IPS-18a (cell line): ENCODE results near the gene PRSS22.

Experiments
- H3K27ac ChIP-seq: one replicate; pipeline ENCODE4 v1.5.1; 2013; ENCODE audit warnings: low read length
- H3K27me3 ChIP-seq: one replicate; pipeline ENCODE4 v1.6.1; 2013; ENCODE audit warnings: mild to moderate bottlenecking, low read length; ENCODE audit not compliant: control insufficient read depth, insufficient read depth
- H3K36me3 ChIP-seq: one replicate; pipeline ENCODE4 v1.6.1; 2013; ENCODE audit warnings: low read depth, low read length; ENCODE audit not compliant: control insufficient read depth
- H3K4me1 ChIP-seq: one replicate; pipeline ENCODE4 v1.6.1; 2013; ENCODE audit warnings: low read depth, low read length; ENCODE audit not compliant: control insufficient read depth
- H3K4me3 ChIP-seq: one replicate; pipeline ENCODE4 v1.5.1; 2013; ENCODE audit warnings: low read length
- H3K9ac ChIP-seq: one replicate; pipeline ENCODE4 v1.6.1; 2013; ENCODE audit warnings: mild to moderate bottlenecking, low read length, moderate library complexity
- H3K9me3 ChIP-seq: one replicate; pipeline ENCODE4 v1.6.1; 2013; ENCODE audit warnings: low read depth, low read length; ENCODE audit not compliant: control insufficient read depth

Gene PRSS22

GRCh38 chr16:2814551-2815298 lies 43.2 kb downstream of the PRSS22 start:
- Histone ChIP-seq H3K9ac (no peak overlapping the region), H3K36me3 (no peaks in the 10 kb centered on the region), H3K27me3 (no peaks in the 10 kb centered on the region), H3K27ac (no peak overlapping the region), H3K4me1 (no peaks in the 10 kb centered on the region), H3K4me3 (no peak overlapping the region), H3K9me3 (no peaks in the 10 kb centered on the region)

GRCh38 chr16:2813771-2814221 lies 44.2 kb downstream of the PRSS22 start:
- Histone ChIP-seq H3K9me3 (no peaks in the 10 kb centered on the region), H3K4me1 (no peaks in the 10 kb centered on the region), H3K27me3 (no peaks in the 10 kb centered on the region), H3K36me3 (no peaks in the 10 kb centered on the region), H3K27ac (no peak overlapping the region), H3K9ac (no peak overlapping the region), H3K4me3 (no peak overlapping the region)

GRCh38 chr16:2811703-2812471 lies 46.1 kb downstream of the PRSS22 start:
- no peaks in the 10 kb centered on the region for H3K4me1 ChIP-seq
- no peak overlapping the region for H3K9ac ChIP-seq
- no peaks in the 10 kb centered on the region for H3K27me3 ChIP-seq
- H3K4me3 ChIP-seq = no peak overlapping the region
- H3K36me3 ChIP-seq = no peaks in the 10 kb centered on the region
- H3K9me3 ChIP-seq = no peaks in the 10 kb centered on the region
- H3K27ac ChIP-seq = no peak overlapping the region

- Histone ChIP-seq H3K4me3 (no peak overlapping the region), H3K9me3 (no peaks in the 10 kb centered on the region), H3K27ac (no peak overlapping the region), H3K36me3 (no peaks in the 10 kb centered on the region), H3K9ac (no peak overlapping the region), H3K4me1 (no peaks in the 10 kb centered on the region), H3K27me3 (no peaks in the 10 kb centered on the region)
These were observed 47.3 kb downstream of the PRSS22 start for GRCh38 chr16:2810651-2811050.

GRCh38 chr16:2809149-2809760 lies 48.7 kb downstream of the PRSS22 start:
- no peaks in the 10 kb centered on the region for H3K27me3 ChIP-seq

GRCh38 chr16:2808181-2808580 lies 49.8 kb downstream of the PRSS22 start:
- H3K27ac ChIP-seq = no peak overlapping the region
- H3K4me3 ChIP-seq = no peak overlapping the region
- H3K36me3 ChIP-seq = no peaks in the 10 kb centered on the region
- H3K4me1 ChIP-seq = no peaks in the 10 kb centered on the region
- H3K27me3 ChIP-seq = no peaks in the 10 kb centered on the region
- peaks cover 3% of the 10 kb centered on the region for H3K9me3 ChIP-seq
- H3K9ac ChIP-seq = no peak overlapping the region

More at GRCh38 chr16:2809149-2809760, 48.7 kb downstream of the PRSS22 start:
- H3K36me3 ChIP-seq = no peaks in the 10 kb centered on the region
- no peaks in the 10 kb centered on the region for H3K4me1 ChIP-seq
- H3K9ac ChIP-seq = no peak overlapping the region
- no peak overlapping the region for H3K27ac ChIP-seq
- H3K9me3 ChIP-seq = peaks cover 2% of the 10 kb centered on the region
- no peak overlapping the region for H3K4me3 ChIP-seq

GRCh38 chr16:2806286-2806685 lies 51.7 kb downstream of the PRSS22 start:
- no peaks in the 10 kb centered on the region for H3K27me3 ChIP-seq
- peaks cover 3% of the 10 kb centered on the region for H3K9me3 ChIP-seq
- no peaks in the 10 kb centered on the region for H3K36me3 ChIP-seq
- no peaks in the 10 kb centered on the region for H3K4me1 ChIP-seq
- H3K9ac ChIP-seq = no peak overlapping the region
- no peak overlapping the region for H3K27ac ChIP-seq
- H3K4me3 ChIP-seq = no peak overlapping the region

GRCh38 chr16:2804728-2805127 lies 53.2 kb downstream of the PRSS22 start:
- H3K27me3 ChIP-seq = no peaks in the 10 kb centered on the region
- H3K36me3 ChIP-seq = no peaks in the 10 kb centered on the region
- H3K4me1 ChIP-seq = no peaks in the 10 kb centered on the region
- no peak overlapping the region for H3K4me3 ChIP-seq
- H3K9me3 ChIP-seq = peaks cover 3% of the 10 kb centered on the region
- H3K27ac ChIP-seq = no peak overlapping the region
- no peak overlapping the region for H3K9ac ChIP-seq

GRCh38 chr16:2803545-2804195 lies 54.3 kb downstream of the PRSS22 start:
- Histone ChIP-seq H3K27ac (no peak overlapping the region), H3K9me3 (peaks cover 3% of the 10 kb centered on the region)

More at GRCh38 chr16:2803545-2804195, 54.3 kb downstream of the PRSS22 start:
- no peaks in the 10 kb centered on the region for H3K4me1 ChIP-seq
- no peak overlapping the region for H3K4me3 ChIP-seq
- H3K9ac ChIP-seq = no peak overlapping the region
- no peaks in the 10 kb centered on the region for H3K27me3 ChIP-seq
- H3K36me3 ChIP-seq = no peaks in the 10 kb centered on the region
